Stimulated activated CD4-positive, alpha-beta T cell treated with anti-CD3 and anti-CD28 coated beads, Interleukin-1b, Interleukin-23, amount 100 ng/mL, for 24 hours (primary cell): ENCODE measurements around the gene LRPAP1.

Source experiments
- DNase-seq, 4 experiments: peaks; one replicate each; pipeline ENCODE4 v3.0.0-alpha.2; 2020; ENCODE audit warnings: low read depth in 4 of 4, low spot score in 1 of 4

Gene LRPAP1

DNA sequence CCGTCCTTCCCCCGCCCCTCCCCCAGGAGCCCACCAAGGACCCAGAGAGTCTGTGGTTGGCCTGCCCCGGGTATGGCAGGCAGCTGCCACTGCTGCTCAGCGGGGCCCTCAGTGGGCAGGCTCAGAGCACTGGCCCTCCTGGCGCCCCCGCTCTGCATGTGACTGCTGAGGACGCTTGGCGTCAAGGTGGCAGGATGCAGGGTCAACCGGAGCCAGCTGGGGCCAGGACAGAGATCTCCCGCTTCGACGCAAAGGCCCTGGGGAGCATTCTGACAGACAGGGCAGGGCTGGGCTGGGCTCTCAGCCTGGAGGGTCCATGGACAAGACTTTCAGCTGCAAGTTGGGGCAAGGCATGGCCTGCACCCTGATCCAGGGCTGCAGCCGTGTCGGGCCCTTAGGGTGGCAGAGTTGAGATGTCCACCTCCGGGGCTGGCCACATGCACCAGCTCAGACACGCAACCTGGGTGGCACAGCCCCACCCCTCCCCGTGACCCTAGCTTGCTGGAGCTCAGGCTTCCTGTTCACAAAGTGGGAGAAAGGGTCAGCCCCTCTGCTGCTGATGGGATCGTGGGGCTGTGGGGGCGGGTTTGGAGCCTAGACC, 30.3 kb downstream of the LRPAP1 start:
- no peak for DNase-seq

DNA sequence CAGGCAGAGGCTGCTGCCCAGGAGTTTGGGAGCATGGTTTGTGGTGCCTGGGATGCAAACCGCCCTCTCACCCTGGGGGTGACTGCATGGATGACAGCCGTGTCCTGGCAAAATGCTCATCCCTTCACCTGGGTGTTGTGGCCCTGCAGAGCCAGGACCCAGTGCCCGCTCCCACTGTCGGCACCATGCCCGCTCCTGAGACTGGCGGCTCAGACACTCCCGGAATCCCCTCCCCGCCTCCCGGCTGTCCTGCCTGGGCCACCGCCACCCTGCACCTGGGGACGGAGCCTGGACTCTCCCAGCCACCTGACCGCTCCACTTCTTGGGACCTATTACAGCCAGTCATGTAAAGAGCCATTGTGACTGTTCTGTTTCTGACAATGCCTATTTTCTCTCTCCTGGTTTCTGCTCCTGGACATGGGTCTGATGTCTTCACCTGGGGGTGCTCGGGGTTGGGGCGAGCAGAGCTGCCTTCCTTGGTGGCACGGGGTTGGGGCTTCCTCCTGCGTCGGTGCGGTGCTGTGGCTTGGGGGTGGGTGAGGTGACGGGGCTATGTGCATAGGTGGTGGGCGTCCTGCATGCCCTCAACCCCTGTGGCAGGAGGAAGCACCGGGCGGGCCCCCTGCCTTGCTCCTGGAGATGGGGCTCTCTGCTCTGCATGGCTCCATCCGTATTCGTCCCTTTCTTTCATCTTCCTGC, 30.9 kb downstream of the LRPAP1 start:
- DNase-seq, result no peak

DNA sequence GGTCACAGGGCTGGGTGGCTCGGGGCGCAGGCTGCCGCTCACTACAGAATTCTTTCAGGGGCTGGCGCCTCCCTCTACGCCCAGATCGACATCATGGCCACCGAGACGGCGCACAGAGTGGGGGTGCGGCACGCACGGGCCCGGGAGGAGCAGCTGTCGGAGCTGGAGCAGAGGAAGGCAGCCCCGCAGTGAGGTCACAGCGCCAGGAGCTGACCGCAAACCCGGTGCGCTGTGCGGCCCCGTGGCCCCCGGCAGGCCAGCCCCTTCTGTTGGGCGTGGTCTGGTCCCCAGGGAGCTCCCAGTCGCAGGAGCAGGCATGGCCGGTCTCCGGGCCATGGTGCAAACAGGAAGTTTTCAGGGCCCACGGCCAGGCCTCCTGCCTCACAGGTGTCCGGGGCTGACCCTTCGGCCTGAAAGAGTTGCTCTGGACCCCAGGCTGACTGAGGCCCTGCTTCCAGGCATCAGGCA, 31.6 kb downstream of the LRPAP1 start:
- no peak for DNase-seq

DNA sequence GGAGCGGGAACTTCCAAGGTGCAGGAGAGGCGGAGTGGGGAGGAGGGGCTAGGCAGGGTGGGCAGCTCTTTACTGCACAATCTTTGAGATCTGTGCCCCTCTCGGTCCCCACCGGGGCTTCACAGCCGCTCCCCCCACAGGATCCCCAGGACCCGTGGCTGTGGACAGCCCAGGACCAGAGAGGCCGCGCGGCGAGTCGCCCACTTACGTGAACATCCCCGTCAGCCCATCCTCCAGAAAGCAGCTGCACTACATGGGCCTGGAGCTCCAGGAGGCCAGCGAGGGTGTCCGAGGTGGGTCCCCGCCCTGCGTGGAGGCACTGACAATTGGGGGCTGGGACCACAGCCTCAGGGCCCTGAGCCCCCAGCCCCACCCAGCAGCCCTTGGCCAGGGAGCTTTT, 32.1 kb downstream of the LRPAP1 start:
- DNase-seq, result no peak

DNA sequence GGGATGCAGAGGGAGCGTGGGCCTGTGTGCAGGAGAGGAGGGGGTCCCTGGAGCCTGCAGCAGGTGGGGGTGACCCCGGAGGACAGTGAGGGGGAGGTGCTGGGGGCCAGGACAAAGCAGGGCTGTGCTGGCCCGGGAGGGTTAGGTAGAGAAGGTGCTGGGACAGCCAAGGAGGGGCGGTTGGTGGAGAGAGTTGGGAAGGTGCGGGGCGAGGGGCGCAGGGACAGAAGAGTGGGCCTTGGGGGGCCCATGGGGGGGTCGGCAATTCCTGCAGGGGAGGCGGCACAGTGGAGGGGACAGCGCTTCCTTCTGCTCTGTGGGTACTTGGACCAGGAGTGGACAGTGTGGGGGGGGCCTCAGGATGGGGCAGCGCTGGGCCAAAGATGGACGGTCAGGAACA, 32.5 kb downstream of the LRPAP1 start:
- DNase-seq, result no peak

DNA sequence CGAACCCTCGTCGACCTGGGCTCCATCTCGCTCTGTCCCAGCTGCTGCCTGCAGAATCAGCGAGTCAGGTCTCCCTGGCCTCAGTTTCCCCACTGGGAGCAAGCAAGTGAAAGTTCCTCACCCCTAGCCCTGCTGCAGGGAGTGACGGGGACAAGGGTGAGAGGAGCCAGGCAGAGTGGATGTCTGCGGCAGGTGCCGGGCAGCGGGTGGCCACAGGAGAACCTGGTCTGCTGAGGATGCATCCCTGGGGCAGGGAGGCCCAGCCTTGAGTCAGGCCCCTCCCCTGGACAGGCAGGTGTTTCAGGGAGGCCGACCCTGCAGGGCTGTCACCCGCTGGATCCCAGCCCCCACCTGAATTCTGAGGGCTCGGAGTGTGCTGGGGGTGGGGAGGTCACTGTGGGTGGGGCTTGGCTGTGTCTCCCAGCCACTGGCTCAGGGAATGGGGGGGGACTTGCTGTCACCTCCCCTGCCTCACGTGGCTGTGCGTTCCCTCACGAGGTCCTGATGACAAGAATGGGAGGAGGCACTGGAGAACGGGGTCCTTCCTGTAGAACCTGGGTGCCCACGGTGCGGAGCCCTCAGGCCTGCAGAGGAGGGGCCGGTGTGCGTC, 33.2 kb downstream of the LRPAP1 start:
- DNase-seq, result no peak

DNA sequence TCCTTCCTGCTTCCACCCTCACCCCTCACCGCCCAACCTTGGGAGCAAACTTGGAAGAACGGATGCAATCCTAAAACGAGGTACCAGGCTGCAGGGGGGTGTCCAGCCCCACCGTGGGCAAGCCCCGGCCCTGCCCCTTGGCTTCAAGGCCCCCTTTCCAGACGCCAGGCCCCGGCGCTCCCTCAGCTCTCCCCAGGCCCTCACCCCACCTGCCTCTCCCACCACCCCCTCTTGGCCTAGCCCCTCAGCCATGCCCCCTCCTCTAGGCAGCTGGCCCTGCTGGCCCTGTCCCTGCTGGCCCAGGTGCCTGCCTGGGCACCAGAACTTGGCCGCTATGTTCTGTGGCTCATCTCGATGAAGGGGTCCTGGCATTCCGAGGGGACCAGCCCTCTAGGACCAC, 33.8 kb downstream of the LRPAP1 start:
- DNase-seq, result no peak

DNA sequence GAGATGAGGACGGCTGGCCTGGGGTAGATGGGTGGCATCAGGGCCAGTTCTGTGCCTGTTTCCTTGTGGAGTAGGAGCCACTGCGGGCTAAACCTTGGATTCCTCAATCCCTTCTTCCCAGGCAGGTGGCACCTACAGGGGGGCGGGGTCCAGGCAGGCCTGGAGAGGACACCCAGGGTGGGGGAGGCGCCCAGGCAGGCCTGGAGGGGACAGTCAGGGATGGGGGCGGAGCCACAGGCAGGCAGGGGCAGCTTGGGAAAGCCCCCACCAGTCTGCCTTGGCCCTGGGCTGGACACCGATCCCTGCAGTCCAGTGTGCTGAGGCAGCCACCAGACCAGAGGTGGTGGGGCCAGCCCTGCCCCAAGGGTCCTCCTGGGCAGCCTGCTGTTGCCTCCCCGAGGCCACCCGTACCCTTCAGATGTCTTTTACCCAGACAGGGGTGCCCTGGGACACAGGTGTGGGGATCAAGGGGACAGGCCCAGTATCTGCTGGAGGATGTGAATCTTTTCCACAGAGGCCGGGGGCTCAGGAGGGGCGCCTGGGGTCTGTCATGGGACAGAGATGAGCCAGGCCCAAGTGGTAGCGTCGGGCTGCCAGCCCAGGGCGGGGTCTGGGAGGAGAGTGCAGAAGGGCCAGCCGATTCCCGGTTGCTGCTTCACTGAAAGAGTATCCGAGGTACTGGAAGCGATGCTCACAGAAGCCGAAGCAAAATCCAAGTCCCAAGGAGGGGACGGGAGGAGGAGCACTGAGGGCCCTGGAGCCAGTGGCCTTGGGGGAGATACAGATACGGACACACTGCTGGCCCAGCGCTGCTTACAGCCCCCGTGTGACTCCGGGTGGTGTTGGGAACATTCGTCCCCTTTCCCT, 34.5 kb downstream of the LRPAP1 start:
- DNase-seq, result no peak

DNA sequence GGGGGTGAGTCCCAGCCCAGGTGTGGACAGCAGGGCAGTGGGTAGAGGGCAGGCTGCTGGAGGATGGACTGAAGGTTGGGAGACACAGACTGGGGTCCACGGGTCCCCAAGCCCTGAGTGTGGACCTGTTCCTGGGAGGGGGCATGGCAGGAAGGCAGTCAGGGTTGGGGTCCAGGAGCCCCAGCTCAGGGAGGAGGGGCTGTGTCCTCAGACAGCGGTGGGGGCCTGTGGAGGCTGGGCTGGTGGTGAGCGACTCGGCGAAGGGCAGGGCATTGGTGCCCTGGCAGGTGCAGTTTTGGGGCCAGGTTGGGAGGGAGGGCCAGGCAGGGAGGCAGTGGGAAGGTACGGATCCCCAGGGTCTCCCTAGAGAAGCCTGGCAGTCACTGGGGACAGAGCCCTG, 35.1 kb downstream of the LRPAP1 start:
- DNase-seq, result no peak

DNA sequence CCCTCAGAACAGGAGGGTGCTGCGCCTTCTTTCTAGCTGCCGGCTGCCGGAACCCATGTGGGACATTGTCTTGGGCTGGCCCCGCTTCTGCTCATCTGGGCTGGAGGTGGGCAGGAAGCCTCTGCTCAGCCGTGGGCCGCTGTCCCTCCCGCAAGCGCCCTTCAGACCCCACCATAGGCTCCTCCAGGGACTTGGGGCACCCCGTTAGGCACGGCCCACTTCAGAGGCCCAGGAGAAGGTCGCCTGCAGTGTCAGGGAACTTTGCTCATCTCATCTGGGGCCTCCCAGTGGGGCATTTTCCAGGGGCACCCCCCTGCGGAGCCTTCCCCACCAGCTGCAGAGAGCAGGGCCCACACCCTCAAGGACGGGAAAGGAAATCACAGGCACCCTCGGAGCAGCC, 36.2 kb downstream of the LRPAP1 start:
- no peak for DNase-seq

DNA sequence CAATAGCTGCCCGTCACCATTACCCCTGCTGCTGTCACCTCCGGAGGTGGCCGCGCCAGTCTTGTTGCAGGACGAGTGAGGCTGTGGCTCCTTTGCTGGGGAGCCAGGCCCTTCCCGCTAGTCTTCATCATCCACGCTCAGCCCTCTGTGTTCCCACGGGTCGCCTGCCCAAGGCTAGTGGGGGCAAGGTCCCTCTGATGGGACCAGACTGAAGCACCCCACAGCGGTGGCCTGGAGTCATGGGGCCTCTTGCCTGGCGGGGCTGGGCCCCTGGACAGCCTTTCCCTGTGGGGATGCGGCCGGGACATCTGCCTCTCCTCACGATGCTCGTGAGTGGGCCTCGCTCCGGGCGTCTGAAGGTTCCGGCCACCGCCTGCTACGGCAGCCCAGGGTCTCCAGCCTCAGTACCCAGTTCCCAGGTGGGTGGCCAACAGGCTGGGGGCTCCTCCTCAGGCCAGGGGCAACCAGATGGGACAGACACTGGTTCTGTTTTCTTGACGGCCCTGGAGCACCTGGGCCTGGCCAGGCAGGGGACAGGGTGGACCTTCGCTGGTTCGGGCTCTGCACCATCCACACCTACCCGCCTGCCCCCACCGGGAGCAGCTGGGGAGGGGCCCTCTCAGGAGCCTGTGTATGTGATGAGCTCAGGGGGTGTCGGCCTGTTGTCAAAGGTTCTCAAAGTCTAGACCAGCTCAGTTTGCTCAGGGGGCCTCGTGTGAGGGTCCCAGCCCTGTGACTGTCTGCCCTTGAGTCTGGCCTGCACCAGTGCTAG, 36.8 kb downstream of the LRPAP1 start:
- DNase-seq, result no peak

DNA sequence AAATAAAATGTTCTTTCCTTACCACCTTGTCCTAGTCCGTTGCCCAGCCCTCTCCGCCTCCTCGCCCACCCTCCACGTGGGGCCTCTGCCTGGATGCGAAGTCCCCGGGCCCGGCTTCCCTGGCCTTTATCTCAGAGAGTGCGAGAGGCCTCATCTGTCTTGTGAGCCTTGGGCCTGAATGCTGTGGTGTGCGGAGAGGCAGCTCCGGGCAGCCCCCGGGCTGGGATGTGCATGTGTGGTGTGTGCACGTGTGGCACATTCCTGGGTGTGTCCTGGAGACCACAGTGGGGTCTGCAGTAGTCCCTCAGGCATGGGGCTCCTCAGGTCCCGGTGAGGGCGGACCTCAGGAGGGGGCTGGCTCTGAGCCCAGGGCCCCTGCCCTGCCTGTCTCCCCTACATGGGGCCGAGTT, 37.8 kb downstream of the LRPAP1 start:
- no peak for DNase-seq

DNA sequence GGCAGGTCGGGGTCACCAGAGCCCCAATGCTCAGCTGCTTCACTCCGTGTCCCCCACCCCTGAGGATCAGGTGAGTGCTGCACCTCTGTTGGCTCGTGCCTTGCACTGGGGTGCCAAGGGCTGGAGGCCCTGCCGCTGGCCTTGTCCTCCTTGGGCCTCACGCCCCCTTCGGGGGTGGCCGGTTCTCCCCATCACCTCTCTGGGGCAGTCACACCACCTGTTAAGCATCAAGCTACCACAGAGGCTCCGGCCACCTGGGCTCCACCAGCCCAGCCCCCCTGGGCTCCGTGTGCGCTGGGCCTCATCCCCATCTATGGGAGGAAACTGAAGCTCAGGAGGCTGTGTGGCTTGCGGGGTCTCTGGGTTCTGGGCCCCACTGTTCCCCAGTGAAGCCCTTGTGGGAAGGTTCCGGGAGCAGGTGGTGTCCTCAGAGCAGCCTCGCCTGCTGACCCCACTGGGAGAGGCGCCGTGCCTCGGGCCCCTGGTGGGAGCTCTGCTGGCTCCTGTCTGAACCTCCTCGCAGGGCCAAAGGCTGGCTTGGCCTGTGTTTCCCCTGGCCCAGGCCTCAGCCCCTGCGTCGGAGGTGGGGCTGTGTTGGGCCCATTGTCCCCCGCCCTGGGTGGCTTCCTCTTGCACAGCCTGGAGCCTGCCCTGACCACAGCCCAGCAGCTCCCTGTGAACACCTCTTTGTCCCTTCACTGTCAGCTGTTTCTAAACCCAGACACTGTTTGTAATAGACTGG, 38.3 kb downstream of the LRPAP1 start:
- DNase-seq, result no peak

DNA sequence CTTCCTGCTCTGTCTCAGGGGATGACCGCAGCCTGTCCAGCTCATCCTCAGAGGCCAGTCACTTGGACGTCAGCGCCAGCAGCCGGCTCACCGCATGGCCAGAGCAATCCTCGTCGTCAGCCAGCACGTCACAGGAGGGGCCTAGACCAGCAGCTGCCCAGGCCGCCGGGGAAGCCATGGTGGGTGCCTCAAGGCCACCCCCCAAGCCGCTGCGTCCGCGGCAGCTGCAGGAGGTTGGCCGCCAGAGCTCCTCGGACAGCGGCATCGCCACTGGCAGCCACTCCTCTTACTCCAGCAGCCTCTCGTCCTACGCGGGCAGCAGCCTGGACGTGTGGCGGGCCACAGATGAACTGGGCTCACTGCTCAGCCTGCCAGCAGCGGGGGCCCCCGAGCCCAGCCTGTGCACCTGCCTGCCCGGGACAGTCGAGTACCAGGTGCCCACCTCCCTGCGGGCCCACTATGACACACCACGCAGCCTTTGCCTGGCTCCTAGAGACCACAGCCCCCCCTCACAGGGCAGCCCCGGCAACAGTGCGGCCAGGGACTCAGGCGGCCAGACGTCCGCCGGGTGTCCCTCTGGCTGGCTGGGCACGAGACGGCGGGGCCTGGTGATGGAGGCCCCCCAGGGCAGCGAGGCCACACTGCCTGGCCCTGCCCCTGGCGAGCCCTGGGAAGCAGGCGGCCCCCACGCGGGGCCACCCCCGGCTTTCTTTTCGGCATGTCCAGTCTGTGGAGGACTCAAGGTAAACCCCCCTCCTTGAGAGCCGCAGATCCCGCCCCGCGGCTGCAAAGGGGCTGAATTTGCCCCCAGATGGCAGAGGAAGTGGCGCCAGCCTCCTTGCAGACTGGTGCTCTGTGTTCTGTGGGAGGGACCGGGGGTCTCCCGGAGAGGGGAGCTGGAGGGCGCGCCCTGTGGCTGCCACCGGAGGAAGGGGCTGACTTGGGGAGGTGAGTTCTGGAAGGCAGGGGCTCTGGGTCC, 39.2 kb downstream of the LRPAP1 start:
- no peak for DNase-seq

DNA sequence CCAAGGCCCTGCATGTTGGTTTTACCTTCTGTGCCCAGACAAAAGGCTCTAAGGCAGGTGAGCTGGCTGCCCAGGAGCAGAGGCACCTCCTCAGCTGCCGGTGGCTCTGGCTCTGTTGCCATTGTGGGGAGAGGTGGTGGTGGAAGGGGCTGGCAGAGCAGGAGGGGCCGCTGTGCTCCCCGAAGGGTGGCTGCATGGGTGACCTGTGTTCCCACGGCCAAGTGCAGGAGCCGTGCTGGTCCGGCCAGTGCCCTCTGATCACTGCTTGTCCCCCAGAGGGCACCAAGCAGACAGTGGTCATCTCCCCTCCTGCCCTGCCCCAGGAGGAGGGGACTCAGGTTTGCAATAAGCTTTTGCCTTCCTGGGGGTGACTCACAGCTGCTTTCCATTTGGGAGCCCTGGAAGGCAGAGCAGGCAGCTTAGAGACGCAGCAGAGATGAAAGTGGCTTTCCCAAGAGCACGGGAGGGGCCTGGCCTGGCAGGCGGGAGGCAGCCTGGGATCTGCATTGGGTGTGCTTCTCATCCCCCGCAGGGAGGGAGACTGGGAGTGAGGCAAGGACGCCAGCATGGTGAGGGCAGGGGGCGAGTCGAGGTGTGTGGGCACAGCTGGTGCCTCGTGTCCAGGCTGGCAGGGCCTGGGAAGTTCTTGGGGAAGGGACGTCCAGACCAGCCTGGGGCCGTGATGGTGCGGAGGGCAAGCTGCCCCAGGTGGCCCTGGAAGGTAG, 40.4 kb downstream of the LRPAP1 start:
- no peak for DNase-seq

DNA sequence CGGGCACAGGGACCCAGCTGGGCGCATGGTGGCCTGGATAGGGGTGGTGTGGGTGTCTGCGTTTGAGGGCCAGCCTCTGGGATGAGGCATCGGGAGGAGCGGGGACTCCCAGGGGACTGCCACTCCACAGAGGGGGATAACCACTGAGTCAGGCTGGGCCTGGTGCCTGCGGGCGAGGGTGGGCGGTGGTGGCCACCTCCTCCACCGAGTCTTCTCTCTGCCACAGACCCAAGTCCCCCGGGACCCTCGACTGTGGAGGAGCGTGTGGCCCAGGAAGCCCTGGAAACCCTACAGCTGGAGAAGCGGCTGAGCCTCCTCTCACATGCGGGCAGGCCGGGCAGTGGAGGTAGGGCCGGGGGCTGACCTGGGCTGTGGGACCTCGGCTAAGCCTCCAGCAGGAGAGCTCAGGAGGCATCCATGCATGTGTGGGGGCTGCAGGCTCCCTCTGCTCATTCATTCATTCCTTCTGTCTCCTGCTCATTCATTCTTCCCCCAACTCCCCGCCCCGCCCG, 42.7 kb downstream of the LRPAP1 start:
- DNase-seq, result no peak

DNA sequence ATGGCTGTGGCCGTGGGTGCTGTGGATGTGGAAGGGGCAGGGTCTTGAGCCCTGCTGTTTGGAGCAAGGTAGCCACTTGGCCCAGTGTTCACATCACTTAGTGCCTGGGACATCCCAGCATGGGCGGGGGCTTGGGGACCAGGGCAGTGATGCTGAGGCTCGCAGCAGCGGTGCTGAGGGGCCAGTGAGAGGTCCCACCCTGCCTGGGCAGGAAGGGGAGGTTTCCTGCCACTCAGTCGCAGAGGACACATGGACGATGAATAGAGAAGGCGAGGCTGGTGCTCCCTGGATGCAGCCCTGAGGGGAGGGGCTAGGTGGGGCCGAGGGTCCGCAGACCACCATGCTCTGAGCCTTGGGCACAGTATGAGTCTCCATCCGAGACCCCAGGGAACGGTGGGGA, 43.4 kb downstream of the LRPAP1 start:
- no peak for DNase-seq

DNA sequence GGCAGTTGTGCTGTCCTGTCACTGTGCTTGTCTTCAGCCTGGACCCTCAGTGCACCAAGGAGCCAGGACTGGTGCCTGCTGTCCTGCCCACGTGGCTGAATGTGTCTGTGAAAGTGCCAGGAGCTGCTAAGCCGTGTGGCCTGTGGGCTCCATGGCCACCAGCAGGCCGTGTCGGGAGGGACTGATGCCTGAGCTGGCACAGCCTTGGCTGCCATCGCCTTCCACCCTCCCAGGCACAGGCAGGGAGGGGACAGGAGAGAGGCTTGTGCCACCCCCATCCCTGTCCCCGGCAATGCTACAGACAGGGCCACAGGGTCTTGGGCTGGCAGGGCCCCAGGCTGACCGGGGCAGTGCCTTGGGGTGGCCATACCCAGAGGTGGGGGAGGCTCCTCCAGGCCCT, 44.4 kb downstream of the LRPAP1 start:
- no peak for DNase-seq
